Nephron progenitor cell (in vitro differentiated cells): ENCODE data around the gene OR2C3.

ENCODE experiments used
- DNase-seq: peaks from one replicate; pipeline ENCODE4 v3.0.0; 2021
- H3K27ac Mint-ChIP-seq: 2 replicates; pipeline ENCODE4 v1.8.0; 2021; ENCODE audit warnings: mild to moderate bottlenecking, moderate library complexity, mixed read lengths
- H3K27me3 Mint-ChIP-seq: 2 replicates; pipeline ENCODE4 v1.8.0; 2021; ENCODE audit warnings: mild to moderate bottlenecking, low read depth, mixed read lengths; ENCODE audit not compliant: poor library complexity
- H3K36me3 Mint-ChIP-seq: 2 replicates; pipeline ENCODE4 v1.8.0; 2021; ENCODE audit warnings: low read depth, mixed read lengths
- H3K4me1 Mint-ChIP-seq: 2 replicates; pipeline ENCODE4 v1.8.0; 2021; ENCODE audit warnings: mixed read lengths
- H3K4me3 Mint-ChIP-seq: 2 replicates; pipeline ENCODE4 v1.8.0; 2021; ENCODE audit warnings: mild to moderate bottlenecking, moderate library complexity, mixed read lengths
- H3K9me3 Mint-ChIP-seq: 2 replicates; pipeline ENCODE4 v1.8.0; 2021; ENCODE audit warnings: mild to moderate bottlenecking, moderate library complexity, mixed read lengths
- CTCF ChIP-seq: fragments of 200-600 bp; sonication (generic); IDR thresholded peaks from 2 replicates; pipeline ENCODE4 v1.5.0; 2021; ENCODE audit warnings: antibody characterized with exemption

The OR2C3 gene

DNA sequence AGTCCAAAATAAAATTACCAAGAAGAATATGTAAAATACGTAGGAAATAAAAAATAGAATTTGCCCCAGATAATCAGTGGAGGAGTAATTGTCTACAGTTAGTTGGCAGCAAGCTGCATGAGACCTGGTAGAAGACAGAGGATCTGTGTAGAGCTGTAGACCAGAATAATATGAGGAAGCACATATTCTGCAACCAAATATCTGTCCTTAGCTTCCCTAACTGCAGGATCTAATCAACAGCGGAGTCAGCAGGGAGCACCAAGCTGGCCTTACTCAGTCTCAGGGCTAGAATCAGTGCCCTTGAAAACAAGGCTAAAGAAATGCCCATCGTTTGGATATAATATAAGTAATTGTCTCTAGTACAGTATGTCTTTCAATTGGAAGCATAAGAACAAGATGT lies 6.6 kb upstream of the OR2C3 start:
- Mint-ChIP-seq H3K4me3 (no peak overlapping the region), H3K9me3 (no peaks in the 10 kb centered on the region), H3K36me3 (no peaks in the 10 kb centered on the region), H3K27ac (no peak overlapping the region), H3K4me1 (no peaks in the 10 kb centered on the region), H3K27me3 (peaks cover 4% of the 10 kb centered on the region)
- no peak for TF ChIP-seq CTCF
- no peak for DNase-seq

DNA sequence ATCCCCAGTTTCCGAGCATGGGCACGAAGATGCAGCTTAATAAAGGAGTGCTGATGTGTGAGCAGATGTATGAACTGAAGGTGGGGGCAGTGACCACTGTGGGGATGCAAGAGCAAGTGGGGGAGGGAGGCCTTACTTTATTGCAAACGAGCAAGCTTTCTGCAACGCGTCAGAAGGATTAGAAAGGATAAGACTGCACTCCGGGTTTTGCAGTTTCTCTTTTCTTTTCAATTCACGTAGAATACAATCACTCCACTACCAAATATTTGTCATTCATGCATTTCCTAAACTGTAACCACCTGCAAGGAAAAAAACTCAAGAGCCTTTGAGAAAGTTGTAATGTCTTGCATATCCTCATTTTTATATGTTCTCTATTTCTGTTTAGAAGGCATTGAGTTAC lies 4.3 kb upstream of the OR2C3 start:
- Mint-ChIP-seq H3K27ac (no peak overlapping the region), H3K4me3 (no peak overlapping the region), H3K27me3 (peaks cover 7% of the 10 kb centered on the region), H3K4me1 (no peaks in the 10 kb centered on the region), H3K9me3 (no peaks in the 10 kb centered on the region), H3K36me3 (no peaks in the 10 kb centered on the region)
- no peak for DNase-seq
- no peak for TF ChIP-seq CTCF

DNA sequence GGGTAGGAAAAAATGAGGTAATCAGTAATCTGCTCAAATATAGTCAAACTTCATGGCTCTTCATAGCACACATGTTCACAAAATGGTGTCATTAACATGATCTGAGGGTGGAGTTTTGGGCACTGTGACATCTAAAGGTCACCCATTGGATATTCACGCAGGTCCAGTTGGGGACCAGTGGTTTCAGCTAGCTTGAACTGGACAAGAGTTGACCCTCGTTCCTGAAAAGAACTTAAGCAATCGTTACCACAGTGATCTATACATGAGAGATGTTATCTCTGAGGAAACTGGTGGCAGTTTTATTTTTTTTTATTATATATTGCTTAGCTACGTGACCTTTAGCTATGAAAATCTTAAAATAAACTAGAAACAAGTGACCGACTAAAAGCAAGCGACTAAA lies 3.0 kb upstream of the OR2C3 start:
- Mint-ChIP-seq H3K9me3 (no peaks in the 10 kb centered on the region), H3K4me3 (no peak overlapping the region), H3K4me1 (no peaks in the 10 kb centered on the region), H3K36me3 (no peaks in the 10 kb centered on the region), H3K27me3 (peaks cover 7% of the 10 kb centered on the region), H3K27ac (no peak overlapping the region)
- no peak for TF ChIP-seq CTCF
- no peak for DNase-seq

- H3K4me3 Mint-ChIP-seq, result no peak overlapping the region
- H3K4me1 Mint-ChIP-seq, result no peaks in the 10 kb centered on the region
- no peak for TF ChIP-seq CTCF
- no peaks in the 10 kb centered on the region for H3K9me3 Mint-ChIP-seq
- peaks cover 7% of the 10 kb centered on the region for H3K27me3 Mint-ChIP-seq
- DNase-seq, result no peak
- H3K27ac Mint-ChIP-seq, result no peak overlapping the region
- H3K36me3 Mint-ChIP-seq, result no peaks in the 10 kb centered on the region
Observed at GRCh38 chr1:247538561-247538960, 2.3 kb upstream of the OR2C3 start.

- Mint-ChIP-seq H3K4me3 (no peak overlapping the region), H3K4me1 (no peaks in the 10 kb centered on the region), H3K9me3 (peaks cover under 1% of the 10 kb centered on the region), H3K27me3 (peaks cover 7% of the 10 kb centered on the region), H3K27ac (no peak overlapping the region), H3K36me3 (no peaks in the 10 kb centered on the region)
- DNase-seq, result no peak
- no peak for TF ChIP-seq CTCF
Observed at GRCh38 chr1:247535402-247535801, 838 bp downstream of the OR2C3 start.

DNA sequence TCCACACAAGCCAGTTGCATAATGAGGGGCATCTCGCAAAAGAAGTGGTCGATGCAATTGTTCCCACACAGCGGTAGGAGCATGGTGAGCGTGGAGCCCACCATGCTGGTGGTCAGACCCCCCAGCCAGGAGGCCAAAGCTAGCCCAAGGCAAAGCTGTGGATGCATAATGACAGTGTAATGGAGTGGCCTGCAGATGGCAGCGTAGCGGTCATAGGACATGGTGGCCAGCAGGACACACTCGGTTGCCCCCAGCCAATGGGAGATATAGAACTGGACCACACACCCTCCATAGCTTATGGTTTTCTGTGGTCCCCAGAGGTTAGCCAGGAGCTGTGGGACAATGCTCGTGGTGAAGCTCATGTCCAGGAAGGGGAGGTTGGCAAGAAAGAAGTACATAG lies 4.3 kb downstream of the OR2C3 start:
- Mint-ChIP-seq H3K4me3 (no peak overlapping the region), H3K36me3 (no peaks in the 10 kb centered on the region), H3K27ac (no peak overlapping the region), H3K9me3 (peaks cover 4% of the 10 kb centered on the region), H3K4me1 (peaks cover 5% of the 10 kb centered on the region), H3K27me3 (peaks cover 4% of the 10 kb centered on the region)
- no peak for TF ChIP-seq CTCF
- DNase-seq, result no peak
